ENCODE data around the gene CXCL14. TPM values are rescaled to one million over a fixed set of nuclear protein-coding genes. Genes with fewer than 3 reads are reported as not detected.

Gene CXCL14
- total RNA-seq, 2 donors from 2014 or later: not detected

Other genes starting within 250 kb of the CXCL14 start
- gene MACROH2A1, start 179.8 kb downstream of the CXCL14 start, total RNA-seq: 100 to 1,000 TPM in 1 of 2 donors, 10 to 100 TPM in 1; 90.2 to 166 TPM
- not detected for gene DCANP1, start 131.6 kb downstream of the CXCL14 start, total RNA-seq
- not detected for gene TIFAB, start 126.6 kb downstream of the CXCL14 start, total RNA-seq
- not detected for gene NEUROG1, start 43.0 kb downstream of the CXCL14 start, total RNA-seq